LHCN-M2 (cell line): ENCODE data around the gene PFKFB2. TPM values are rescaled to one million over a fixed set of nuclear protein-coding genes. Genes with fewer than 3 reads are reported as not detected.

Experiments
- DNase-seq: peaks from one replicate; pipeline ENCODE4 v3.0.0-alpha.2; 2012; ENCODE audit warnings: low read depth
- polyA plus RNA-seq: library from polyadenylated mRNA; unstranded; fragments of >200 nt; gene quantifications from one replicate; pipeline ENCODE4 v1.2.1, GENCODE V29; 2012; ENCODE audit warnings: missing spikeins
- total RNA-seq: library from RNA; depleted of rRNA; stranded (reverse); fragments of >200 nt; gene quantifications from 2 replicates; pipeline ENCODE4 v1.2.3, GENCODE V29; 2014; rRNA removed

Gene PFKFB2
- total RNA-seq, result 1.6 and 3.0 TPM in 2 replicates
- polyA plus RNA-seq, result 2.1 TPM

- peak; percentile 86 for DNase-seq
Observed at GRCh38 chr1:207052911-207053769, at the start of gene PFKFB2. Gene PFKFB2, plus strand, starts transcription at chr1:207053275. Its CDS starts 1,443 bp downstream, at chr1:207054718.

GRCh38 chr1:207004931-207005830 lies 47.9 kb upstream of the PFKFB2 start:
- peak; percentile 79 for DNase-seq

- DNase-seq, result no peak
Observed at GRCh38 chr1:207006083-207006482, 47.0 kb upstream of the PFKFB2 start.

- no peak for DNase-seq
Observed at GRCh38 chr1:207006914-207007313, 46.2 kb upstream of the PFKFB2 start.

- DNase-seq, result peak; percentile 97
Observed at GRCh38 chr1:207007352-207008033, 45.6 kb upstream of the PFKFB2 start.

GRCh38 chr1:207009182-207009850 lies 43.8 kb upstream of the PFKFB2 start:
- DNase-seq, result no peak

GRCh38 chr1:207009945-207010344 lies 43.1 kb upstream of the PFKFB2 start:
- DNase-seq, result no peak

- no peak for DNase-seq
Observed at GRCh38 chr1:207010726-207011125, 42.3 kb upstream of the PFKFB2 start.

- DNase-seq, result no peak
Observed at GRCh38 chr1:207013321-207014085, 39.6 kb upstream of the PFKFB2 start.

- DNase-seq, result no peak
Observed at GRCh38 chr1:207014728-207015127, 38.3 kb upstream of the PFKFB2 start.

GRCh38 chr1:207015791-207016190 lies 37.3 kb upstream of the PFKFB2 start:
- no peak for DNase-seq

- peak; percentile 88 for DNase-seq
Observed at GRCh38 chr1:207017615-207018559, 35.2 kb upstream of the PFKFB2 start.

- no peak for DNase-seq
Observed at GRCh38 chr1:207018707-207019106, 34.4 kb upstream of the PFKFB2 start.

- no peak for DNase-seq
Observed at GRCh38 chr1:207019161-207019560, 33.9 kb upstream of the PFKFB2 start.

GRCh38 chr1:207019661-207020060 lies 33.4 kb upstream of the PFKFB2 start:
- DNase-seq, result no peak

GRCh38 chr1:207020065-207020708 lies 32.9 kb upstream of the PFKFB2 start:
- no peak for DNase-seq

- DNase-seq, result no peak
Observed at GRCh38 chr1:207020709-207021107, 32.4 kb upstream of the PFKFB2 start.

GRCh38 chr1:207021139-207021861 lies 31.8 kb upstream of the PFKFB2 start:
- peak; percentile 11 for DNase-seq
